Heart right ventricle (tissue), 16 donors: ENCODE measurements around the gene TFEB. TPM values are rescaled to one million over a fixed set of nuclear protein-coding genes. Genes with fewer than 3 reads are reported as not detected.
A peak's percentile ranks its signal among the peaks of the same experiment; 100 is the strongest.

Source experiments
- ATAC-seq, 8 donors: fragments of 200-7000 bp; cut with Tn5 transposase; one replicate each; pipeline ENCODE4 v1.9.1; 2020; ENCODE audit warnings: mild to moderate bottlenecking in 8 of 8, moderate library complexity in 8 of 8, moderate number of reproducible peaks in 1 of 8
- DNase-seq, 2 donors: peaks; one replicate each; pipeline ENCODE4 v3.0.0-alpha.2; 2020
- H3K27ac ChIP-seq, 10 donors: fragments of 200-600 bp; sonication (generic) in 2 of 10; one replicate each; pipeline versions ENCODE4 v1.5.0 to v1.8.0; 2020 to 2022; ENCODE audit warnings: mild to moderate bottlenecking in 3 of 10
- H3K27me3 ChIP-seq, 7 donors: fragments of 200-600 bp; one replicate each; pipeline ENCODE4 v1.8.0; 2021 to 2022; ENCODE audit warnings: mild to moderate bottlenecking in 2 of 7
- H3K36me3 ChIP-seq, 9 donors: fragments of 200-600 bp; sonication (generic) in 1 of 9; one replicate each; pipeline versions ENCODE4 v1.5.0 to v1.8.0; 2020 to 2022; ENCODE audit warnings: mild to moderate bottlenecking in 2 of 9
- H3K4me1 ChIP-seq, 9 donors: fragments of 200-600 bp; sonication (generic) in 1 of 9; one replicate each; pipeline versions ENCODE4 v1.5.0 to v1.8.0; 2020 to 2022; ENCODE audit warnings: mild to moderate bottlenecking in 4 of 9
- H3K4me3 ChIP-seq, 10 donors: fragments of 200-600 bp; sonication (generic) in 2 of 10; one replicate each; pipeline versions ENCODE4 v1.5.0 to v1.8.0; 2020 to 2022; ENCODE audit warnings: mild to moderate bottlenecking in 7 of 10, moderate library complexity in 2 of 10
- H3K9me3 ChIP-seq, 11 donors: fragments of 200-600 bp in 10 of 11; sonication (generic) in 2 of 11; one replicate each; pipeline versions ENCODE4 v1.5.0 to v1.8.0; 2013 to 2022; ENCODE audit warnings: mild to moderate bottlenecking in 2 of 11, control low read depth in 1 of 11, moderate library complexity in 1 of 11
- WGBS, 2 donors: extraction: QIAGEN DNeasy Blood & Tissue Kit; methylation state at CpG; one replicate each; pipeline ENCODE4 v1.1.7; 2013; ENCODE audit warnings: inconsistent platforms in 1 of 2; 5-methylcytosine and 5-hydroxymethylcytosine counted together
- intact Hi-C, 10 donors: fragments of 100-400 bp; cut with DNase I; formaldehyde crosslinking; loops; one replicate each; pipeline versions ENCODE4 v1.11.1 to v1.14.2; 2022
- polyA plus RNA-seq, 2 donors: library from polyadenylated mRNA; stranded (reverse); fragments of 200-250 nt; gene quantifications; one replicate each; pipeline ENCODE4 v1.2.3, GENCODE V29; 2013
- total RNA-seq, 10 donors: library from RNA; stranded (reverse); fragmentation: NEBNext Ultra II Directional in 3 of 10; extraction: Animal tissue kit (Norgen Biotek cat#: 25700) in 3 of 10; gene quantifications; one replicate each; pipeline versions ENCODE4 v1.2.1 to v1.2.4, GENCODE V29; 2021 to 2023
- TF ChIP-seq, protein P1 (sequence below), 9 donors: fragments of 200-600 bp; sonication (generic) in 2 of 9; IDR thresholded peaks; one replicate each; pipeline versions ENCODE4 v1.5.0 to v1.8.0; 2021 to 2022; ENCODE audit warnings: antibody characterized with exemption in 9 of 9, mild to moderate bottlenecking in 5 of 9, moderate library complexity in 1 of 9
- donor health status: Arrhythmogenic right ventricular cardiomyopathy.
- donor health status: ischemic (EF 13 %, LVEDD 7.1; RV severe dilation, severe dysfunction).
- donor health status: healthy with polysubstance abuse.
- donor health status: DM: no; HTN: yes; CAD: no.
- donor health status: DM: no; HTN: no; CAD: no.
- donor health status: ischemic (EF 25% LVEDD 6.9; RV normal size, moderate dysfunction).
- donor health status: ischemic (EF 25% LVEDD 5.7; RV mildly dilated, moderate dysfunction).
- donor health status: healthy.
- donor health status: DM: yes; HTN: yes; CAD: no.
- donor health status: Ischemic cardiomyopathy.
- donor health status: ischemic (EF 35%, LVEDD 5.7; RV mildly dilated, moderate dysfunction).
- donor health status: nonischemic (EF 11% LVEDD 7.7; RV severe dilation, severe dysfunction).
- donor health status: DM: yes; HTN: yes; CAD: no.
- donor health status: PGD.
- donor health status: ischemic (EF 29% LVEDD 5.4; RV normal size, mild dysfunction).
- donor health status: nonischemic (EF 23%, LVEDD 6.1; RV moderate dilation, normal function).

TFEB gene
- total and polyA plus RNA-seq, 12 donors = 29.2 to 52.3 (median 39.6) TPM

DNA sequence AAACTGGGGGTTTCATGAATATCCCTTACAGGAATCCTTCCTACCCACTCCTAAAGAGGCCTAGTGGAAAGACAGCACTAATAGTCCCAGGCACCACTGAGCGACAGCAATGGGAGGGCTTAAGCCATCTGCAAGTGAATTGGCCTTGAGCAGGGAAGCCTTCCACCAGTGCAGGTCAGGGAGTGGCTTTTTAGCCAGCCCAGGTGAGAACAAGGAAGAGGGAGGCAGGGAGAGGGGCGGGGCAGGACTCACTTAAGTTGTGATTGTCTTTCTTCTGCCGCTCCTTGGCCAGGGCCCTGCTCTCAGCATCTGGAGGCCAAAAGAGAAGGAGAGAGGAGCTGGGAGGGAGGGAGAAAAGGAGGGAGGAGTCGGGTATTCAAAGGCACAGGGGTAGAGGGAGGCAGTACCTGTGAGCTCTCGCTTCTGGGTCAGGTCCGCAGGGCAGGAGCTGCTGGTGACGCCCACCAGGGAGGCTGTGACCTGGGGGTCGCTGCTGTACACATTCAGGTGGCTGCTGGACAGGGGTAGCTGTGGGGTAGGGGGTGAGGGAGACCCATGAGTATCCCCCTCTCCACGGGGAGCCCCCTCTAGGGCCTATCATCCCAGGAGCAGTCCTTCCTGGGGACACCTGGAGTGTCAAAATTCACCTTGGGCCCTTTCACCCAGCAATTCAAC, 47.8 kb downstream of the TFEB start:
- intact Hi-C loops = loop anchor here in 6 of 10 donors (10.0 kb wide), 3 partner anchors 87 to 223 kb away; partner anchors contain the start of genes PRICKLE4 (in 2 of the 6), TOMM6 (in 2 of the 6) and FRS3 (in 1 of the 6)
- TF ChIP-seq, protein P1, sequence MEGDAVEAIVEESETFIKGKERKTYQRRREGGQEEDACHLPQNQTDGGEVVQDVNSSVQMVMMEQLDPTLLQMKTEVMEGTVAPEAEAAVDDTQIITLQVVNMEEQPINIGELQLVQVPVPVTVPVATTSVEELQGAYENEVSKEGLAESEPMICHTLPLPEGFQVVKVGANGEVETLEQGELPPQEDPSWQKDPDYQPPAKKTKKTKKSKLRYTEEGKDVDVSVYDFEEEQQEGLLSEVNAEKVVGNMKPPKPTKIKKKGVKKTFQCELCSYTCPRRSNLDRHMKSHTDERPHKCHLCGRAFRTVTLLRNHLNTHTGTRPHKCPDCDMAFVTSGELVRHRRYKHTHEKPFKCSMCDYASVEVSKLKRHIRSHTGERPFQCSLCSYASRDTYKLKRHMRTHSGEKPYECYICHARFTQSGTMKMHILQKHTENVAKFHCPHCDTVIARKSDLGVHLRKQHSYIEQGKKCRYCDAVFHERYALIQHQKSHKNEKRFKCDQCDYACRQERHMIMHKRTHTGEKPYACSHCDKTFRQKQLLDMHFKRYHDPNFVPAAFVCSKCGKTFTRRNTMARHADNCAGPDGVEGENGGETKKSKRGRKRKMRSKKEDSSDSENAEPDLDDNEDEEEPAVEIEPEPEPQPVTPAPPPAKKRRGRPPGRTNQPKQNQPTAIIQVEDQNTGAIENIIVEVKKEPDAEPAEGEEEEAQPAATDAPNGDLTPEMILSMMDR (IDR thresholded peaks at IDR 0.05) = no peak
- DNase-seq (no peak), ATAC-seq (no peak)
- Histone ChIP-seq H3K27ac (peak overlapping the region in 4 of 10 donors; percentile 12 to 57 (median 38)), H3K27me3 (no peaks in the 10 kb centered on the region), H3K4me3 (no peak overlapping the region), H3K36me3 (peaks cover 0 to 72% (median 43%) of the 10 kb centered on the region in 9 donors), H3K9me3 (no peaks in the 10 kb centered on the region), H3K4me1 (peaks cover under 1 to 41% (median 18%) of the 10 kb centered on the region in 9 donors)
- WGBS, 2 donors = 75 to 82% methylated on average over 9 of the region's 9 CpGs

DNA sequence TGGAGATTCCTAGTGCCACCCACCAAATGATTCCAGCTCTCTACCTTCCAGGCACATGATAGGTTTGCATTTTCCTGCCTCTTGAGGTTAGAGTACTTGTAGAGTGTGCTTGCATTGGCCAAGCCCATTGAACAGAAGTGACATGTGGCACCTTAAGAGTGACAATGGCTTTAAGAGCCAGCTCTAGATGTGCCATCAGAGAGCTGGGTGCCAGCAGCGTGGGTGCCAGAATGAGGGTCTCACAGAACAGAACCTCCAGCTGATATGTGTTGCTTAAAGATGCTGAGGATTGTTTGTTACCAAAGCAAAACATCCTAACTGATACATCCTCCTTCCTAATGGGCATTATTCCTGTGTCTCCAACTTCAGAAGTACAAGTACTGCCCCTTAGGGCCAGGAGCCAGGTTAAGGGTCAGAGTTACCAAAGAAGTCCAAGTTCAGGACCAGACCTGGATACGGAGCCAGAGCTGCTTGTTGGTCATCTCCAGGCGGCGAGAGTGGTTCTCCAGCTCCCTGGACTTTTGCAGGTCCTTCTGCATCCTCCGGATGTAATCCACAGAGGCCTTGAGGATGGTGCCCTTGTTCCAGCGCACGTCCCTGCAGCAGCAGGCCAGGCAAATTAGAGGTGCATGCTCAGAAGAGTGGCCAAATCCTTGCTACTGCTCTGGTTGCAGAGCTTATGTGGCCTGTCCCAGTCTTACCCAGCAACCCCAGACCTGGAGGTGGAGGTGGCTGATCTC, 49.6 kb downstream of the TFEB start:
- TF ChIP-seq, protein P1 (IDR thresholded peaks at IDR 0.05) = no peak
- ATAC-seq = no peak
- 95 to 96% methylated on average over 7 of the region's 7 CpGs for WGBS, 2 donors
- intact Hi-C loops = loop anchor here in 7 of 10 donors (2.0 to 10.0 kb wide), 4 partner anchors 83 to 221 kb away; partner anchors contain the start of genes PRICKLE4 (in 2 of the 7), TOMM6 (in 2 of the 7) and FRS3 (in 1 of the 7)
- Histone ChIP-seq H3K9me3 (no peaks in the 10 kb centered on the region), H3K4me1 (peaks cover 5 to 47% (median 24%) of the 10 kb centered on the region in 9 donors), H3K27ac (no peak overlapping the region), H3K4me3 (no peak overlapping the region), H3K36me3 (peaks cover 0 to 69% (median 39%) of the 10 kb centered on the region in 9 donors), H3K27me3 (no peaks in the 10 kb centered on the region)
- no peak for DNase-seq

DNA sequence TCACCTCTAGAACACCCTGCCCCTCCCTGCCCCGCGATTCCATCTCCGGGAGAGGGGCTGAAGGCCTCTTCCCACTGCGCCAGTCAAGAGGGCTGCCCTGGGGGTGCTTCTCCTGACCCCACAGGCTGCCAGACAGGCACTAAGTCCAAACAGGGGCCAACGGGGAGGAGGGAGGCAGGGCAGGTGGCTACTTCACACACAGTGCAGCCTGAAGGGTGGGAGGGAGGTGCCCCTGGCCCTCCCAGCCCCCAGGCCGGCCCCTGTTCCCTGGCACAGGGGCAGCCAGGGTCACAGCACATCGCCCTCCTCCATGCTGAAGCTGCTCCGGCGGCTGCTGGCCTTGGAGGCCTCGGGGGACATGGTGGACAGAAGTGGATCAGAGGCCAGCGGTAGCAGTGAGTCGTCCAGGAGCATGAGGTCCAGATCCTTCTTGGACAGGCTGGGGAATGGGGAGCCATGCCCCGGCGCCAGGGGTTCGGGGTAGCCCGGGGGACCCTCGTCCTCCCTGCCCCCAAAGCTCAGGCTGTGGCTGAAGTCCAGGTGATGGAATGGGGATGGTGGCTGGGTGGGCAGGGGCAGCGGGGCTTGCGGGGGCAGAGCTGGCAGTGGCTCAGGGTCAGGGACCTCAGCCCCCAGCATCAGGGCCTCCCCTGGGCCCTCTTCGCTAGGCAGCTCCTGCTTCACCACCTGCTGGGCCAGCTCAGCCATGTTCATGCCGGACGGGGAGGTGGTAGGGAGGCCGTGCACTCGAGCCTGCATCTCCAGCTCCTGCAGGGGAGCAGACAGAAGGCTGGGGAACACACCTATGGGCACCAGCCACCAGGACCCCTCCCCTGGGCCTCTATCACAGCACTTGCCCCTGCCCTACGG, 50.9 kb downstream of the TFEB start:
- no peak for DNase-seq
- 85 to 87% methylated on average over 23 to 25 of the region's 25 CpGs for WGBS, 2 donors
- ATAC-seq = peak in 1 of 8 donors; percentile 11
- Histone ChIP-seq H3K27me3 (no peaks in the 10 kb centered on the region), H3K36me3 (peaks cover 0 to 57% (median 26%) of the 10 kb centered on the region in 9 donors), H3K9me3 (no peaks in the 10 kb centered on the region), H3K4me1 (peaks cover 5 to 45% (median 24%) of the 10 kb centered on the region in 9 donors), H3K27ac (no peak overlapping the region), H3K4me3 (no peak overlapping the region)
- TF ChIP-seq, protein P1 (IDR thresholded peaks at IDR 0.05) = no peak
- intact Hi-C loops = loop anchor here (2.0 to 10.0 kb wide), 8 partner anchors 82 to 377 kb away; partner anchors contain the start of genes PRICKLE4 (in 2 of the 10), TOMM6 (in 2 of the 10) and FRS3 (in 1 of the 10)
